GM12878 (cell line): ENCODE measurements around the gene ANKHD1.

ENCODE experiments used
- CBX5 ChIP-seq: sonication (generic); IDR thresholded peaks from 2 replicates; pipeline ENCODE4 v1.6.1; 2016; ENCODE audit warnings: low read depth, moderate library complexity, mild to moderate bottlenecking, inconsistent platforms
- DPF2 ChIP-seq: fragments of 450-650 bp; IDR thresholded peaks from 2 replicates; pipeline ENCODE4 v1.6.1; 2017; ENCODE audit warnings: mild to moderate bottlenecking
- EP300 ChIP-seq, 2 experiments: fragments of 150-350 bp in 1 of 2; IDR thresholded peaks; 2 replicates each; pipeline ENCODE4 v1.6.1; 2011 to 2012; ENCODE audit warnings: low read depth in 2 of 2, low read length in 2 of 2, borderline replicate concordance in 1 of 2, improper control_type of control experiment in 1 of 2, inconsistent platforms in 1 of 2; ENCODE audit not compliant: control insufficient read depth in 1 of 2
- MXI1 ChIP-seq: fragments of 150-350 bp; IDR thresholded peaks from 2 replicates; pipeline ENCODE4 v1.6.1; 2011; ENCODE audit warnings: low read depth, mild to moderate bottlenecking, inconsistent platforms, low read length, improper control_type of control experiment
- POLR2A ChIP-seq: IDR thresholded peaks from 2 replicates; pipeline ENCODE4 v1.6.1; 2011; ENCODE audit warnings: low read depth, mild to moderate bottlenecking, low read length
- POLR2AphosphoS5 ChIP-seq: IDR thresholded peaks from 2 replicates; pipeline ENCODE4 v1.6.1; 2011; ENCODE audit warnings: mild to moderate bottlenecking, low read length, inconsistent platforms
- TCF12 ChIP-seq: IDR thresholded peaks from 2 replicates; pipeline ENCODE4 v1.6.1; 2011; ENCODE audit warnings: low read depth, mild to moderate bottlenecking, low read length
- TF ChIP-seq, protein P1 (sequence below), 3 experiments: IDR thresholded peaks in 2 of 3; conservative IDR thresholded peaks in 1 of 3; 2 replicates each; pipeline ENCODE4 v1.5.1; 2011; ENCODE audit warnings: low read depth in 3 of 3, low read length in 3 of 3, mild to moderate bottlenecking in 3 of 3, control low read depth in 2 of 3, moderate library complexity in 2 of 3, inconsistent platforms in 1 of 3, mixed read lengths in 1 of 3; ENCODE audit not compliant: control insufficient read depth in 2 of 3, insufficient read depth in 1 of 3; ENCODE audit errors: extremely low read depth in 1 of 3

- TF ChIP-seq DPF2 (no peak), POLR2AphosphoS5 (no peak), CBX5 (no peak), POLR2A (no peak), EP300 (IDR thresholded peaks at IDR 0.05; ENCODE audit: borderline replicate concordance in 1 of 2, control insufficient read depth in 1 of 2, low read depth in 2 of 2, low read length in 2 of 2) (no peak), MXI1 (no peak), TCF12 (no peak)
- TF ChIP-seq, protein P1, sequence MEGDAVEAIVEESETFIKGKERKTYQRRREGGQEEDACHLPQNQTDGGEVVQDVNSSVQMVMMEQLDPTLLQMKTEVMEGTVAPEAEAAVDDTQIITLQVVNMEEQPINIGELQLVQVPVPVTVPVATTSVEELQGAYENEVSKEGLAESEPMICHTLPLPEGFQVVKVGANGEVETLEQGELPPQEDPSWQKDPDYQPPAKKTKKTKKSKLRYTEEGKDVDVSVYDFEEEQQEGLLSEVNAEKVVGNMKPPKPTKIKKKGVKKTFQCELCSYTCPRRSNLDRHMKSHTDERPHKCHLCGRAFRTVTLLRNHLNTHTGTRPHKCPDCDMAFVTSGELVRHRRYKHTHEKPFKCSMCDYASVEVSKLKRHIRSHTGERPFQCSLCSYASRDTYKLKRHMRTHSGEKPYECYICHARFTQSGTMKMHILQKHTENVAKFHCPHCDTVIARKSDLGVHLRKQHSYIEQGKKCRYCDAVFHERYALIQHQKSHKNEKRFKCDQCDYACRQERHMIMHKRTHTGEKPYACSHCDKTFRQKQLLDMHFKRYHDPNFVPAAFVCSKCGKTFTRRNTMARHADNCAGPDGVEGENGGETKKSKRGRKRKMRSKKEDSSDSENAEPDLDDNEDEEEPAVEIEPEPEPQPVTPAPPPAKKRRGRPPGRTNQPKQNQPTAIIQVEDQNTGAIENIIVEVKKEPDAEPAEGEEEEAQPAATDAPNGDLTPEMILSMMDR (IDR thresholded peaks at IDR 0.05 in 2 of 3, conservative IDR thresholded peaks at IDR 0.05 in 1 of 3; ENCODE audit: control insufficient read depth in 2 of 3, extremely low read depth in 1 of 3, insufficient read depth in 1 of 3, low read depth in 3 of 3, low read length in 3 of 3), result no peak
Observed at GRCh38 chr5:140432212-140432611, 30.6 kb downstream of the ANKHD1 start.
